Eye (tissue), 1 donor: ENCODE data around the gene SYTL4.
A peak's percentile ranks its signal among the peaks of the same experiment; 100 is the strongest.

Source experiments
- DNase-seq: peaks from one replicate; pipeline ENCODE4 v3.0.0-alpha.2; 2015

The SYTL4 gene

GRCh38 chrX:100647095-100647494, 84.8 kb downstream of the SYTL4 start:
- no peak for DNase-seq

GRCh38 chrX:100645106-100645505, 86.8 kb downstream of the SYTL4 start:
- DNase-seq, result no peak

- peak; percentile 29 for DNase-seq
These were observed 87.7 kb downstream of the SYTL4 start, which contains the start of gene SRPX2 for GRCh38 chrX:100643956-100644860. TSS of gene SRPX2 (plus strand) at chrX:100644199. CDS start at chrX:100646323, 2,124 bp downstream.

- DNase-seq, result no peak
These were observed 88.7 kb downstream of the SYTL4 start for GRCh38 chrX:100643212-100643611.

- no peak for DNase-seq
These were observed 89.6 kb downstream of the SYTL4 start for GRCh38 chrX:100642290-100642689.

- peak; percentile 95 for DNase-seq
These were observed 95.5 kb downstream of the SYTL4 start, which contains the start of gene TSPAN6 for GRCh38 chrX:100636321-100636991. TSS of gene TSPAN6 (minus strand) at chrX:100636806. CDS start at chrX:100636694, 112 bp downstream.

GRCh38 chrX:100635989-100636320, 96.0 kb downstream of the SYTL4 start:
- no peak for DNase-seq

- no peak for DNase-seq
These were observed 96.9 kb downstream of the SYTL4 start for GRCh38 chrX:100635040-100635439.

- no peak for DNase-seq
These were observed 105.9 kb downstream of the SYTL4 start for GRCh38 chrX:100625985-100626491.
